HG02798 (cell line): ENCODE results near the gene SLC12A1.
A peak's percentile ranks its signal among the peaks of the same experiment; 100 is the strongest.
"Not testable (repeated sequence)": the region's sequence is repeated elsewhere in the genome, so short reads cannot be mapped to it uniquely, and the experiment has no call there.

Experiments
- ATAC-seq: cut with Tn5 transposase; IDR thresholded peaks from one replicate; pipeline ENCODE4 v1.9.1; 2021; ENCODE audit warnings: mild to moderate bottlenecking; ENCODE audit not compliant: unreplicated experiment, poor library complexity

The SLC12A1 gene

DNA sequence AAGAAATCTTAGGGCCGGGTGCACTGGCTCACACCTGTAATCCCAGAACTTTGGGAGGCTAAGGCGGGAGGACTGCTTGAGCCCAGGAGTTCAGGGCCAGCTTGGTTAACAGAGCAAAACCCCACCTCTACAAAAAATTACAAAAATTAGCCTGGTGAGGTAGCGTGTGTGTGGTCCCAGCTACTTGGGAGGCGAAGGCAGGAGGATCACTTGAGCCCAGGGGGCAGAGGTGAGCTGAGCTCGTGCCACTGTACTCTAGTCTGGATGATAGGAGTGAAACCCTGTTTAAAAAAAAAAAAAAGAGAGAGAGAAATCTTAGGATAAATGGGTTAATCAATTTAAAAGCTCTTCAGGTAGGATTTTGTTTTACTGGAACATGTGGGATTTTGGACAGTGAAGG, 93.9 kb downstream of the SLC12A1 start:
- no peak for ATAC-seq

GRCh38 chr15:48304398-48304797, 98.3 kb downstream of the SLC12A1 start:
- no peak for ATAC-seq

DNA sequence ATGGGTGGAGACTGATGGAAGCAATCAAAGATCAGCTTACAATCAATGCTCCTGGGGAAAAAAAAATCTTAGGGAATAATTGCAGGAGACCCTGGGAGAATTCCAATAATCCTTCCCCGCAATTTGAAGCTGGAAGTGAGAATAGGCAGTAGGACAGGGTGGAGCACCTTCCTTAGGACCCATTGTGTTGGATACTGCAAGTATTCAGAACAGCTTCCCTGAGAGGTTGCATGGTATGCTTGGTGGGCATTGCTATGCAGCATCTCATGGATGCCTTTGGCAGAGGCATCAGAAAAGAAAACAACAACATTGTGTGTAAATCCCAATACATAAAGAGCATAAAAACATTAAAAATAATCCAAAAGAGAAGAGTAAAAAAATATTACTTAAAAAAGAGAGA, 100.5 kb downstream of the SLC12A1 start:
- no peak for ATAC-seq

DNA sequence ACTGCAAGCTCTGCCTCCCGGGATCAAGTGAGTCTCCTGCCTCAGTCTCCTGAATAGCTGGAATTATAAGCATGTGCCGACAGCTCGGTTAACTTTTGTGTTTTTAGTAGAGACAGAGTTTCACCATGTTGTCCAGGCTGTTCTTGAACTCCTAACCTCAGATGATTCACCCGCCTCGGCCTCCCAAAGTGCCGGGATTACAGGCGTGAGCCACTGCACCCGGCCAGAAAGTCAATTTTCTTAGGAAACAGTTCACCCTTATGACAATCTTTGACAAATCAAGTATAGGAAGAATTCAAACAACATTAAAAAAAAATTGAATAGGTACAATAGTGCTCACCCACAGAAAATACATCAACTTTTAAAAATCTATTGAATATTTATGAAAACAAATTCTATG, 101.5 kb downstream of the SLC12A1 start:
- ATAC-seq = no peak

- no peak for ATAC-seq
Measured at GRCh38 chr15:48309740-48310139, 103.6 kb downstream of the SLC12A1 start.

DNA sequence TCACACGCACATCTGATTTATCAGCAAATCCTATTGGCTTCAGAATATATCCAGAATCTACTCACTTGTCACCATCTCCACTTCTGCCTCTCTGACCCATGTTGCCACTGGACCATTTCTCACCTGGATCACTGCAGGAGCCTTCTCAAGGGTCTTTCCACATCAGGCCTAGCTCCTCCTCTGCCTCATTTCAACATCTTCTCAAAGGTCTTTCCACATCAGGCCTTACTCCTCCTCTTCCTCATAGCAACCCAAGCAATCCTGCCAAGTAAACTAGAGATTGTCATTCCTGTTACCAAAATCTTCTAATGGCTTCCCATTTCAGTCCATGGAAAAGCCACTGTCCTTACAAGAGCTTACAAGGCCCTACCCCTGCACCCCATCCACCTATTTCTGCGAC, 107.1 kb downstream of the SLC12A1 start:
- ATAC-seq = no peak

- ATAC-seq = no peak
Measured at GRCh38 chr15:48315041-48315440, 108.9 kb downstream of the SLC12A1 start.

DNA sequence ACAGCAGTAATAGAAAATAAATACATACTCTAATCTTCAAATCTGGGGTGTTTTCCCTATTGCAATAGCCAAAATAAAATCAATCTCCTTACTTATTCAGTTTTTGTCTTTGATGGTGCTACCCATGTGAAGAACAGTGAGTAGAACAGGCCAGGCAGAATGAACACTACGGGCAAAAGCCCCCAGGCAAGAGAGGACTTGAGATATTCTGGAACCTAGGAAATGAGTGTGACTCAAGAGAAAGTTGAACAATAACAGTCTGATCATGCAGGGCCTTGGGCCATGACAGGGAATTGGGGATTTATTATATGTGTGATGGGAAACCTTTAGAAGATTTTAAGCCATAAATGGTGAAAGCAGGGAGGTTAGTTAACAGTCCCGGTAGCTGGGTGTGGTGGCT, 111.1 kb downstream of the SLC12A1 start:
- ATAC-seq = no peak

GRCh38 chr15:48318131-48318530, 112.0 kb downstream of the SLC12A1 start:
- ATAC-seq = no peak

DNA sequence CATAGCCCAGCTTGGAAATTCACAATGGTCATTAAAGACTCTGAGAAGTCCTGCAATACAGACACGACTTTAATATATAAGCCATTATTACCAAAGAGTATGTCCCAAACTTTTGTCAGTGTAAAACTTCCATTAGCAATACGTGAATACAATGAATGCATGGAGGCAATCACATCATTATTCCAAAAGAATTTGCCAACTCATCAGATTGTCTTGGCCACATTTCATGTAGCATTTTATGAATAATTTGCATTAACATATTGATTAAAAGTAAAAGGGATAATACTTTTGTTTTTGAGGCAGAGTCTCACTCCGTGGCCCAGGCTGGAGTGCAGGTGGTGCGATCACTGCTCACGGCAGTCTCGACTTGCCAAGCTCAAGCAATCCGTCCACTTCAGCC, 117.2 kb downstream of the SLC12A1 start:
- ATAC-seq = no peak

DNA sequence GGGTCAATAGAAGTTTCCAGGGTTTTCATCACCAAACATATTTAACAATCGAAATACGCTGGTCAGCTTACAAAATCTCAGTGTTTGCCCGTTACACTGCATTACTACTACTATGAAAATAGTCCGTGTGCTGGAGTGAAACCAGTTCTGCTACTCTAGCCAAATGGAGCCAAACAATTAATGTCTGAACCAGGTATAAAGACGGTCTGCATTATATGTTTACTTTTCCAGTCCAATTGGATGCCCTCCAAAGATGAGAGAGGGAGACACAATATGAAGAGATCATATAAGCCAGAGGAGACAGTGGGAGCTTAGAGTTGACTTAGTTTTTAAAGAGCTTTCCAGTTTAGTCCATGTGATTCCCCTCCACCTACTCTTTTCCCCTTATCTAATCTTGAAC, 118.8 kb downstream of the SLC12A1 start:
- ATAC-seq = no peak

DNA sequence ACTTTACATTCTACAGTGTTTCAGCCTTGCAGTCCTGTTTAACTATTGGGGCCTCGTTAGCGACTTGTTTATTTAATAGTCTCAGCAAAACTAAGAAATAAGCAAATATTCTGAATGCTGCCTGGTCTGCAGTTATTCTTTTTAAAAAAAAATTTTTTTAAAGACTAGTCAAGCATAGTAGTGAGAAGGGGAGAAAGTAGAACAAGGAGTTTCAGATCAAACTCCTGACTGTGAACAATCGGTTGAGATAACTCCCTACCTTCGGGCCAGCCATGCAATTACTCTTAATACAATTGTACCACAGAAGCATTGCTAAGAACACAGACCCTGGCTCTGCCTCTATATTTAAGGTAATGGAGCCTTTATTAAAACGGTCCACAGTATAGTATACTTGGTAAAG, 119.3 kb downstream of the SLC12A1 start:
- ATAC-seq = no peak

- ATAC-seq = not testable (repeated sequence)
Measured at GRCh38 chr15:48326180-48326579, 120.1 kb downstream of the SLC12A1 start.

- ATAC-seq = no peak
Measured at GRCh38 chr15:48330105-48330785, 124.1 kb downstream of the SLC12A1 start.

DNA sequence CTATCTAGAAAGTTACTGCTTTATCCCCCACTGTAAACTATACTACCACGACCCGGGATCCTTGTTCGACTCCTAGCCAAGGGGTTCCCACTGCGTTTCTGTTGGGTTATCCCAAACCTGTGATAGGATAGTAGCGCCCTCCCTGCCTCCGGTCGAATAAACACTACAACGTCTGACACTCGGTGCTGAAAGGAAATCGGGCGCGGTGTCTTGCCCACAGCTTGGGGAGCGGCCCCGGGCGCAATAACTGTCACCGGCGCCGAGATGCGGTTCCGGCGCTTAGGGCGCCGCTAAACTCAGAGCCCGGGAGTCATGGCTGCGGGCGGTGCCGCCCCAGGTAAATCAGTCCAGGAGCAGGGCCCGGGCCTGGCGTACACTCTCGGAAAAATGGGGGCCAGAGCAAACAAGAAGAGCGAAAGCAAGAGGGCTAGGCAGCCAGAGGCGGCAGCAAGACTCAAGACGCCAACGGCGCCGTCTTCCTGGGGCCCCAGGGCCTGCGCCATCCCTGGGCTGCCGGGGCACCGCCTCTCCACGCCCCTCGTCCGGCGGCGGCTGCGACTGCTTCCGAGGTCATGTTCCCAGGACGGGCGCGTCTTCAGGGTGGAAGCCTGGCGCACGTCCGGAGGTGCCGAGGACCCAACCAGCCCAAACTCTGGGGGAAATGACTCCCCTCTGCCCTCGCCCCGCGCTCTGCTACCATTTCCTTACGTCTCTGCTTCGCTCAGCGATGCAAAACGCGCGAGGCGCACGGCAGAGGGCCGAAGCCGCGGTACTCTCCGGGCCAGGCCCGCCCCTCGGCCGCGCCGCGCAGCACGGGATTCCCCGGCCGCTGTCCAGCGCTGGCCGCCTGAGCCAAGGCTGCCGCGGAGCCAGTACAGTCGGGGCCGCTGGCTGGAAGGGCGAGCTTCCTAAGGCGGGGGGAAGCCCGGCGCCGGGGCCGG, 125.0 kb downstream of the SLC12A1 start, which contains the start of gene DUT:
Gene DUT, plus strand, starts transcription at position 575 of the 941 bp plus-strand sequence. Its CDS starts 87 bp downstream, at position 662.
- ATAC-seq = peak; percentile 93

DNA sequence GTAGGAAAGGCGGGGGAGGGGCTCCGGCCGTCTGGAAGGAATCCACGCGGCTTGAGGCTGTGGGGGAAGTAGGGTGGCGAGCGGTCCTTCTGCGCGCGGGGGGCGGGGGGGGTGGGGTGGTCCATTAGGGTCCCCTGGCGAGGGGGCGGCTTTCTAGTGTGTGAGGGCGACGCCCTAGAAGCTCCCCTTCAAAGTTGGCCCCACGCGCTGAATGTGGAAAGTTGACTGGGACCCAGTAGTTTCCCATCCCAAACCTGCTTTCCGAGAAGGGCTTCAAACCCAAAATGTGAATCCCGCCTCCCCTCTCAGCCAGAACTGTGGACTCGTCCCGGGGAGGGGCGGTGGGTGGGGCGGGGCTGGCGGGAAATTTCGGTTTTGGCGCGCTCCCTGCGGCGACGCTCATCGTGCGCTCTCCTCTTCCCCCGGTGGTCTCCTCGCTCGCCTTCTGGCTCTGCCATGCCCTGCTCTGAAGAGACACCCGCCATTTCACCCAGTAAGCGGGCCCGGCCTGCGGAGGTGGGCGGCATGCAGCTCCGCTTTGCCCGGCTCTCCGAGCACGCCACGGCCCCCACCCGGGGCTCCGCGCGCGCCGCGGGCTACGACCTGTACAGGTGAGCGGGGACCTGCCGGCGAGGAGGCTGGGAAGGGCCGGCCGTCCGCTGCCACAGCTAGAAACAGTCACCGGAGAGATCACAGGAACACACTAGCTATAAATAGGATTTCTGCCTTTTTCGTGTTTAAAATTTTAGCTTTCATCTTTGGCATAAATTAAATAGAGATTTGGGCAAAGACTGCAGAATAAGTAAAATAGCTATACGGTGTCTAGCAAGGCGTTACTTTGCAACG, 125.9 kb downstream of the SLC12A1 start:
- peak; percentile 50 for ATAC-seq

DNA sequence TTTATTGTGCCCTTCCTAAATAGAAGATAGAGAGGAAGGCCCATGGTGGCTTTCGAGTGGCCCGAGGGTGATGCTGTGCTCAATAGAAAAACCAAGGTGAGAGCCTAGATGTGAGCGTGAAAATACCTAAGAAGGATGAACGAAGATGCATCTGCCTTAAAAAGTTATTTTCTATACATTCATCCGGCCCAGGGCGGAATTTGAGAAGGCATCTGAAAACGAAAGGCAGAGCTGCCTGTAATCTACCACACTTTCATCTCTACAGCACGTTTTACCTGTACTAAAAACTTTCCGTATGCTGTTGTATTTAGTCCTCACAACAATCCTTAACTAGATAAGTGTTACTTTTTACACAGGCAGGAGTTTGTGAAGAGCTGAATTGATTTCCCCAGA, 126.5 kb downstream of the SLC12A1 start:
- ATAC-seq = no peak

- ATAC-seq = no peak
Measured at GRCh38 chr15:48333540-48333939, 127.4 kb downstream of the SLC12A1 start.

DNA sequence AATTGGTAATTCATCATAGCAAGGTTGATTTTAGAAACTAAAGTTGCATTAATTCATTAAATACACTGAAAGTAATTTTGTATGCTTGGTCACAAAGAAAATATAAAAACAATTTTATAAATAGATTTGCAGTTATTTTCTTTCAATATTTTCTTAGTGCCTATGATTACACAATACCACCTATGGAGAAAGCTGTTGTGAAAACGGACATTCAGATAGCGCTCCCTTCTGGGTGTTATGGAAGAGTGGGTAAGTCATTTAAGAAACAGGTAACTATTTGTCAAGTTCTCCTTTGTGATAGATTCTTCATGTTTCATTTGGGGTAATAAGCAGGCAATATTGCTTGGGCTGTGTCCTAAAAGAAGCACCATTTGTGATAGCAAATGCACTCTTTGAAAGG, 128.2 kb downstream of the SLC12A1 start:
- ATAC-seq = no peak

- ATAC-seq = no peak
Measured at GRCh38 chr15:48336940-48337339, 130.8 kb downstream of the SLC12A1 start.

DNA sequence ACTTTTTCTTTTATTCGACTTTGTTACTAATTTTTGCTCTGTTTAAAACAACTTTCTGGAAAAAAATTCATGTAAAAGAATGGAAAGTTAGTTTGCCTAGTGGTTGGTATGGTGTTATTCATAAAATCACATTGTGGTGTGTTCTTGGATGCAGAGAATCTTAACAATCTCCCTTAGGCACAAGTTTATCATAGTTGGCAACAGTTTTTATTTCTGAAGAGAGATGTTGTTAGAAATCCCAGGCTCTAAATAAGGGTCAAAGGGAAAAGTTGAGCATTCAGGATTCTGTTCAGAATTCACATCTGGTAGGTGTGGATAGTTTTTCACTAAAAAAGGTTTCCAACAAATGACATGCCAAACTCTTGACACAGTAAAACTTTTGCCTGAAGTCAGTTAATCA, 131.5 kb downstream of the SLC12A1 start:
- no peak for ATAC-seq
